HG03097 (cell line): ENCODE results near the gene TMCC3.
A peak's percentile ranks its signal among the peaks of the same experiment; 100 is the strongest.
"Not testable (repeated sequence)": the region's sequence is repeated elsewhere in the genome, so short reads cannot be mapped to it uniquely, and the experiment has no call there.

Experiments
- ATAC-seq: cut with Tn5 transposase; IDR thresholded peaks from one replicate; pipeline ENCODE4 v1.9.1; 2021; ENCODE audit not compliant: unreplicated experiment, low FRiP score

TMCC3 gene

GRCh38 chr12:94650143-94651056, at the start of gene TMCC3:
TSS of gene TMCC3 (minus strand) at chr12:94650557. CDS start at chr12:94650430, 127 bp downstream.
- ATAC-seq, result peak; percentile 49

- ATAC-seq, result no peak
Measured at GRCh38 chr12:94699801-94700200, 49.4 kb upstream of the TMCC3 start.

- ATAC-seq, result no peak
Measured at GRCh38 chr12:94698578-94698977, 48.2 kb upstream of the TMCC3 start.

- no peak for ATAC-seq
Measured at GRCh38 chr12:94697631-94698030, 47.3 kb upstream of the TMCC3 start.

GRCh38 chr12:94694732-94695131, 44.4 kb upstream of the TMCC3 start:
- no peak for ATAC-seq

GRCh38 chr12:94692826-94693225, 42.5 kb upstream of the TMCC3 start:
- ATAC-seq, result not testable (repeated sequence)

- no peak for ATAC-seq
Measured at GRCh38 chr12:94690198-94690771, 39.9 kb upstream of the TMCC3 start.

GRCh38 chr12:94689646-94690036, 39.3 kb upstream of the TMCC3 start:
- ATAC-seq, result no peak

GRCh38 chr12:94689002-94689645, 38.8 kb upstream of the TMCC3 start:
- ATAC-seq, result no peak

- no peak for ATAC-seq
Measured at GRCh38 chr12:94687891-94688290, 37.5 kb upstream of the TMCC3 start.

GRCh38 chr12:94686834-94687628, 36.7 kb upstream of the TMCC3 start:
- no peak for ATAC-seq

- ATAC-seq, result no peak
Measured at GRCh38 chr12:94684416-94685142, 34.2 kb upstream of the TMCC3 start.

GRCh38 chr12:94679554-94680195, 29.3 kb upstream of the TMCC3 start:
- ATAC-seq, result no peak

GRCh38 chr12:94678849-94679248, 28.5 kb upstream of the TMCC3 start:
- no peak for ATAC-seq

- ATAC-seq, result no peak
Measured at GRCh38 chr12:94678379-94678778, 28.0 kb upstream of the TMCC3 start.

GRCh38 chr12:94677778-94678177, 27.4 kb upstream of the TMCC3 start:
- no peak for ATAC-seq

- ATAC-seq, result no peak
Measured at GRCh38 chr12:94676922-94677321, 26.6 kb upstream of the TMCC3 start.

- no peak for ATAC-seq
Measured at GRCh38 chr12:94676031-94676641, 25.8 kb upstream of the TMCC3 start.

GRCh38 chr12:94674835-94675234, 24.5 kb upstream of the TMCC3 start:
- no peak for ATAC-seq
